ENCODE data around the gene FILIP1L. TPM values are rescaled to one million over a fixed set of nuclear protein-coding genes. Genes with fewer than 3 reads are reported as not detected.

Gene FILIP1L
- total and polyA plus RNA-seq, 2 of the 13 experiments (the other 11 are each of a cell fraction or from before 2014, with no cell fraction given), result 8.1 to 187 TPM

DNA sequence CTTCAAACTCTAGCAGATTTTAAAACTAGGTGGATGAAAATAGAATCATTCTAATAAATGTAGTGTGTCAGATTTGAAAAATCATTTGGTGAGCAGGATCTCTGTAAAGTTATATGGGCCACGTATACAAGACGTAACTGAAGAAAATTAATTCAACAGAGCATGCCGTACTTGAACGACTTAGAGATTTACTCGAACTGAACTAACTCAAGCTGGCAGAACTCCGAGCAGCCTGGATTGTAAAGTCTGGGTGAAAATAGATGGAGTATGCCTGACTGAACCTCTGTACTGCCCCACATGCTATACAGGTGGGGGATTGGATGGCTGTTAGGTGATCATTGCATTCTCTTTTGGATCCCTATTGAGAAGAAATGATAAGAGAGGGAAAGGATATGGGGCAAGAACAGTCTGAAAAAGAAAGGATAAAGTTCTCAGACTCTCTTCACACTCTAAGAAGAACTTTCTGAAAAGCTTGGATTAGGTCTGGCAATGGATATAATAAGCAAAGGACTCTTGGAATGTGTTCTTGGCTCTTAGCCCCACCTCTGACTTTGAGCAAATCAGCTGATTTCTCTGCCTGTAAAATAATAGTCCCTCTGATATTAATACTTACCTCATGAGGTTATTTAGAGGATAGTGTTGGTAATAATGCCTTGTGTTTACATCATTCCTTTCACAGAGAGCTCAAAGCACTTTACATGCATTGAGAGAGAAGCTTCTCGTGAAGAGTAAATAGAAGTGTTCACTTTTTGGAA lies 147.5 kb downstream of the FILIP1L start:
- POLR2A ChIA-PET, result no interaction called here
- CTCF ChIA-PET (ENCODE audit: low intra/inter-chr PET ratio, low total read pairs), result no interaction called here
- BruUV-seq (replicated peaks), result no TSS peak
- Histone ChIP-seq H3K4me3 (replicated peaks in 1 of 3; ENCODE audit: insufficient read depth in 1 of 3, low read depth in 2 of 3, low read length in 3 of 3) (no peak overlapping the region), H3K27ac (ENCODE audit: extremely low read length, insufficient read depth, low read length) (no peak overlapping the region), H3K36me3 (replicated peaks in 1 of 2; ENCODE audit: control insufficient read depth in 1 of 2, insufficient read depth in 2 of 2, low read length in 2 of 2) (no peaks in the 10 kb centered on the region), H4K20me1 (ENCODE audit: insufficient read depth, low read length) (no peaks in the 10 kb centered on the region), H3K9me3 (ENCODE audit: low read length) (no peaks in the 10 kb centered on the region), H3K79me2 (ENCODE audit: insufficient read depth, low read length) (no peaks in the 10 kb centered on the region), H3K4me1 (ENCODE audit: insufficient read depth, low read length) (peaks cover 9% of the 10 kb centered on the region), H3K9ac (ENCODE audit: insufficient read depth, low read depth, low read length) (no peak overlapping the region), H2AFZ (ENCODE audit: low read length) (no peak overlapping the region), H3K27me3 (ENCODE audit: control insufficient read depth in 1 of 2, insufficient read depth in 2 of 2, low read length in 2 of 2) (no peaks in the 10 kb centered on the region), H3K4me2 (ENCODE audit: low read depth, low read length) (no peak overlapping the region)
- TF ChIP-seq HBP1 (CRISPR knock-in tag; IDR thresholded peaks at IDR 0.05; ENCODE audit: low read depth) (no peak), HDAC6 (IDR thresholded peaks at IDR 0.05; ENCODE audit: low read depth, low read length) (no peak), KLF16 (CRISPR knock-in tag; IDR thresholded peaks at IDR 0.05) (no peak), RFXAP (CRISPR knock-in tag; IDR thresholded peaks at IDR 0.05; ENCODE audit: borderline replicate concordance) (no peak), GATAD2A (CRISPR knock-in tag; IDR thresholded peaks at IDR 0.05) (no peak), ZMYM3 (CRISPR knock-in tag; IDR thresholded peaks at IDR 0.05) (no peak), ASH2L (IDR thresholded peaks at IDR 0.05; ENCODE audit: insufficient read length, low read depth, low read length) (no peak), ZNF740 (CRISPR knock-in tag; IDR thresholded peaks at IDR 0.05) (no peak), RNF2 (conservative IDR thresholded peaks at IDR 0.05; ENCODE audit: low read depth) (no peak), ZNF484 (CRISPR knock-in tag; IDR thresholded peaks at IDR 0.05; ENCODE audit: borderline replicate concordance, low read depth) (no peak), ZNF430 (CRISPR knock-in tag; IDR thresholded peaks at IDR 0.05) (no peak), ZNF34 (CRISPR knock-in tag; IDR thresholded peaks at IDR 0.05; ENCODE audit: borderline replicate concordance) (no peak), HHEX (CRISPR knock-in tag; IDR thresholded peaks at IDR 0.05) (no peak), ZNF446 (CRISPR knock-in tag; IDR thresholded peaks at IDR 0.05) (no peak), SUZ12 (IDR thresholded peaks at IDR 0.05; ENCODE audit: low read depth, low read length) (no peak), YEATS2 (CRISPR knock-in tag; IDR thresholded peaks at IDR 0.05; ENCODE audit: borderline replicate concordance) (no peak)
- TF ChIP-seq, protein P1, sequence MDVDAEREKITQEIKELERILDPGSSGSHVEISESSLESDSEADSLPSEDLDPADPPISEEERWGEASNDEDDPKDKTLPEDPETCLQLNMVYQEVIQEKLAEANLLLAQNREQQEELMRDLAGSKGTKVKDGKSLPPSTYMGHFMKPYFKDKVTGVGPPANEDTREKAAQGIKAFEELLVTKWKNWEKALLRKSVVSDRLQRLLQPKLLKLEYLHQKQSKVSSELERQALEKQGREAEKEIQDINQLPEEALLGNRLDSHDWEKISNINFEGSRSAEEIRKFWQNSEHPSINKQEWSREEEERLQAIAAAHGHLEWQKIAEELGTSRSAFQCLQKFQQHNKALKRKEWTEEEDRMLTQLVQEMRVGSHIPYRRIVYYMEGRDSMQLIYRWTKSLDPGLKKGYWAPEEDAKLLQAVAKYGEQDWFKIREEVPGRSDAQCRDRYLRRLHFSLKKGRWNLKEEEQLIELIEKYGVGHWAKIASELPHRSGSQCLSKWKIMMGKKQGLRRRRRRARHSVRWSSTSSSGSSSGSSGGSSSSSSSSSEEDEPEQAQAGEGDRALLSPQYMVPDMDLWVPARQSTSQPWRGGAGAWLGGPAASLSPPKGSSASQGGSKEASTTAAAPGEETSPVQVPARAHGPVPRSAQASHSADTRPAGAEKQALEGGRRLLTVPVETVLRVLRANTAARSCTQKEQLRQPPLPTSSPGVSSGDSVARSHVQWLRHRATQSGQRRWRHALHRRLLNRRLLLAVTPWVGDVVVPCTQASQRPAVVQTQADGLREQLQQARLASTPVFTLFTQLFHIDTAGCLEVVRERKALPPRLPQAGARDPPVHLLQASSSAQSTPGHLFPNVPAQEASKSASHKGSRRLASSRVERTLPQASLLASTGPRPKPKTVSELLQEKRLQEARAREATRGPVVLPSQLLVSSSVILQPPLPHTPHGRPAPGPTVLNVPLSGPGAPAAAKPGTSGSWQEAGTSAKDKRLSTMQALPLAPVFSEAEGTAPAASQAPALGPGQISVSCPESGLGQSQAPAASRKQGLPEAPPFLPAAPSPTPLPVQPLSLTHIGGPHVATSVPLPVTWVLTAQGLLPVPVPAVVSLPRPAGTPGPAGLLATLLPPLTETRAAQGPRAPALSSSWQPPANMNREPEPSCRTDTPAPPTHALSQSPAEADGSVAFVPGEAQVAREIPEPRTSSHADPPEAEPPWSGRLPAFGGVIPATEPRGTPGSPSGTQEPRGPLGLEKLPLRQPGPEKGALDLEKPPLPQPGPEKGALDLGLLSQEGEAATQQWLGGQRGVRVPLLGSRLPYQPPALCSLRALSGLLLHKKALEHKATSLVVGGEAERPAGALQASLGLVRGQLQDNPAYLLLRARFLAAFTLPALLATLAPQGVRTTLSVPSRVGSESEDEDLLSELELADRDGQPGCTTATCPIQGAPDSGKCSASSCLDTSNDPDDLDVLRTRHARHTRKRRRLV (CRISPR knock-in tag; IDR thresholded peaks at IDR 0.05), result no peak
- intact Hi-C loops (cut with micrococcal nuclease; ENCODE audit: unreplicated experiment), result no loop called here
- FAIRE-seq, result no peak
- no peak for DNase-seq (ENCODE audit: low spot score)
- no peak for ATAC-seq
- 97% methylated on average over 7 of the region's 7 CpGs for WGBS (ENCODE audit: low lambda C conversion rate)
- in situ Hi-C loops (cut with HindIII; ENCODE audit: extremely low pct_ligation_motif_present, low pct_unique_long_range_greater_than_20kb), result no loop called here

Data from HepG2 (cell line).